MM.1S (cell line): ENCODE measurements around the gene WDR64.

Experiments
- DNase-seq: peaks from one replicate; pipeline ENCODE4 v3.0.0-alpha.2; 2015
- H2AFZ ChIP-seq: fragments of 300-600 bp; sonication (generic); 2 replicates; pipeline ENCODE4 v1.6.0; 2016; ENCODE audit warnings: antibody characterized with exemption, low read length
- H3F3A ChIP-seq: fragments of 300-600 bp; sonication (generic); 2 replicates; pipeline ENCODE4 v1.6.1; 2016; ENCODE audit warnings: mild to moderate bottlenecking, antibody characterized with exemption, low read length, moderate library complexity, mixed read lengths; ENCODE audit not compliant: insufficient read depth
- H3K27ac ChIP-seq: fragments of 300-600 bp; sonication (generic); 2 replicates; pipeline ENCODE4 v1.5.1; 2016; ENCODE audit warnings: mild to moderate bottlenecking, low read length
- H3K27me3 ChIP-seq: fragments of 300-600 bp; sonication (generic); replicated peaks from 2 replicates; pipeline ENCODE4 v1.6.0; 2016; ENCODE audit warnings: low read length; ENCODE audit not compliant: insufficient read depth
- H3K36me3 ChIP-seq: fragments of 300-600 bp; sonication (generic); replicated peaks from 2 replicates; pipeline ENCODE4 v1.6.1; 2016; ENCODE audit warnings: mild to moderate bottlenecking, low read length, mixed read lengths; ENCODE audit not compliant: insufficient read depth
- H3K4me1 ChIP-seq: fragments of 300-600 bp; sonication (generic); 2 replicates; pipeline ENCODE4 v1.6.1; 2016; ENCODE audit warnings: low read length, mixed read lengths
- H3K4me2 ChIP-seq: fragments of 300-600 bp; sonication (generic); 2 replicates; pipeline ENCODE4 v1.6.0; 2016; ENCODE audit warnings: low read depth, low read length
- H3K4me3 ChIP-seq: fragments of 300-600 bp; sonication (generic); 2 replicates; pipeline ENCODE4 v1.5.1; 2016; ENCODE audit warnings: low read length, mixed read lengths
- H3K79me2 ChIP-seq: fragments of 300-600 bp; sonication (generic); 2 replicates; pipeline ENCODE4 v1.6.1; 2016; ENCODE audit warnings: mixed run types, low read length, mixed read lengths
- H3K9ac ChIP-seq: fragments of 300-600 bp; sonication (generic); 2 replicates; pipeline ENCODE4 v1.6.1; 2016; ENCODE audit warnings: low read length, mixed read lengths
- H3K9me2 ChIP-seq: fragments of 300-600 bp; sonication (generic); replicated peaks from 2 replicates; pipeline ENCODE4 v1.6.1; 2016; ENCODE audit warnings: mild to moderate bottlenecking, low read length, mixed read lengths; ENCODE audit not compliant: insufficient read depth
- H3K9me3 ChIP-seq: fragments of 300-600 bp; sonication (generic); replicated peaks from 2 replicates; pipeline ENCODE4 v1.6.1; 2016; ENCODE audit warnings: mild to moderate bottlenecking, low read length, mixed read lengths; ENCODE audit not compliant: insufficient read depth
- H4K20me1 ChIP-seq: fragments of 300-600 bp; sonication (generic); 2 replicates; pipeline ENCODE4 v1.6.1; 2016; ENCODE audit warnings: mild to moderate bottlenecking, low read length, moderate library complexity, mixed read lengths; ENCODE audit not compliant: insufficient read depth
- CTCF ChIP-seq: fragments of 300-600 bp; sonication (generic); IDR thresholded peaks from 2 replicates; pipeline ENCODE4 v1.5.1; 2016; ENCODE audit warnings: antibody characterized with exemption, low read length, mixed read lengths
- EZH2 ChIP-seq: fragments of 300-600 bp; sonication (generic); optimal IDR thresholded peaks from 2 replicates; pipeline ENCODE3; 2017; ENCODE audit warnings: low read depth, mild to moderate bottlenecking, antibody characterized with exemption, low read length, mixed read lengths
- EZH2phosphoT487 ChIP-seq: fragments of 300-600 bp; sonication (generic); IDR thresholded peaks from 2 replicates; pipeline ENCODE4 v1.6.1; 2018; ENCODE audit warnings: antibody characterized with exemption, low read length

The WDR64 gene

DNA sequence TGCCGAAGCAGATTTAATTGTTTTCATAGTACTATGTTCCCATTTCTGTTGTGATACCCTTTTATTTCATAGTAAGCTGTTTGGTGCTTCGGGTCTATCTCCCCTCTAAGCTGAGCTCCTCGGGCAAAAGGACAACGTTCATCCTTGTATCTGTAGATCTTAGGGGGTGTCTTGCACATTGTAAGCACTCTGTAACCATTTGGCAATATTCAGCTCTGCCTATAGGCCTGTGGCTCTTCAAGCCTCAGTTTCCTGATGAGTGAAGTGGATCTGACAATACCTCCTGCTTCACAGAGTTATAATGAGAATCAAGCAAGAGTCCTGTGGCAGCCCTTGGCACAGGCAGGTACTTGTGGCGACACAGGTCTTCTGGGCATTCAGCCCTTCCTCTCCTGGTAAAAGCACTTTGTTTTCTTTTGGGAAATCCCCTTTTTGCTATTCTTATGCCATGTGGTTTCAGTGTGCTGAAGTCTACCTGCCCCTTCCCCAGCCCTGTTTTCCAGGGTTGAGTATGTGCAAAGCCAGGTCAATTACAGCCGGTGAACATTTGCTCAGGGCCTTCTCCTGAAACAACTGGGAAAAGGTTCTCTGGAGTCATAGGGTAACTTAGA lies 187.4 kb downstream of the WDR64 start:
- H3K27ac ChIP-seq: no peak overlapping the region
- H3K27me3 ChIP-seq: no peaks in the 10 kb centered on the region
- H2AFZ ChIP-seq: peak overlapping the region; percentile 24
- no peaks in the 10 kb centered on the region for H4K20me1 ChIP-seq
- H3K9ac ChIP-seq: no peak overlapping the region
- DNase-seq: peak; percentile 64
- peak overlapping the region; percentile 52 for H3K4me2 ChIP-seq
- H3K4me1 ChIP-seq: peaks cover 17% of the 10 kb centered on the region
- no peaks in the 10 kb centered on the region for H3K79me2 ChIP-seq
- H3K9me2 ChIP-seq: no peaks in the 10 kb centered on the region
- H3K4me3 ChIP-seq: no peak overlapping the region
- H3K36me3 ChIP-seq: no peaks in the 10 kb centered on the region
- no peaks in the 10 kb centered on the region for H3F3A ChIP-seq
- no peaks in the 10 kb centered on the region for H3K9me3 ChIP-seq
- TF ChIP-seq EZH2phosphoT487: no peak
- no peak for TF ChIP-seq EZH2
- no peak for TF ChIP-seq CTCF

- Histone ChIP-seq H3K27me3 (no peaks in the 10 kb centered on the region), H4K20me1 (no peaks in the 10 kb centered on the region)
- DNase-seq: no peak
Observed at GRCh38 chr1:241840164-241840563, 188.1 kb downstream of the WDR64 start.

GRCh38 chr1:241841691-241842090 lies 189.6 kb downstream of the WDR64 start:
- Histone ChIP-seq H3K4me1 (peaks cover 17% of the 10 kb centered on the region), H3K36me3 (no peaks in the 10 kb centered on the region), H3K9me3 (no peaks in the 10 kb centered on the region), H3K27ac (no peak overlapping the region), H3K27me3 (no peaks in the 10 kb centered on the region), H3K4me3 (no peak overlapping the region), H2AFZ (no peak overlapping the region), H3K79me2 (no peaks in the 10 kb centered on the region), H3K9me2 (no peaks in the 10 kb centered on the region), H3K4me2 (no peak overlapping the region), H4K20me1 (no peaks in the 10 kb centered on the region), H3F3A (no peaks in the 10 kb centered on the region), H3K9ac (no peak overlapping the region)
- TF ChIP-seq EZH2phosphoT487 (no peak), CTCF (no peak)
- DNase-seq: no peak

More at GRCh38 chr1:241840164-241840563, 188.1 kb downstream of the WDR64 start:
- Histone ChIP-seq H3K27ac (no peak overlapping the region), H3K4me1 (peaks cover 17% of the 10 kb centered on the region), H3K4me2 (no peak overlapping the region), H3K36me3 (no peaks in the 10 kb centered on the region), H3K9me3 (no peaks in the 10 kb centered on the region), H2AFZ (no peak overlapping the region), H3F3A (no peaks in the 10 kb centered on the region), H3K9me2 (no peaks in the 10 kb centered on the region), H3K9ac (no peak overlapping the region), H3K4me3 (no peak overlapping the region), H3K79me2 (no peaks in the 10 kb centered on the region)
- no peak for TF ChIP-seq CTCF
- no peak for TF ChIP-seq EZH2phosphoT487
- TF ChIP-seq EZH2: no peak
